Daoy (cell line): Measurements from ENCODE around the gene NAT9. TPM values are rescaled to one million over a fixed set of nuclear protein-coding genes. Genes with fewer than 3 reads are reported as not detected.

ENCODE experiments used
- DNase-seq: peaks from one replicate; pipeline ENCODE4 v3.0.0-alpha.2; 2015; ENCODE audit warnings: low read depth
- total RNA-seq: library from RNA; depleted of rRNA; stranded (reverse); fragments of >200 nt; shearing (Covaris generic); gene quantifications from 2 replicates; pipeline ENCODE4 v1.2.3, GENCODE V29; 2014; rRNA removed

Gene NAT9
- 30.0 and 31.1 TPM in 2 replicates for total RNA-seq

DNA sequence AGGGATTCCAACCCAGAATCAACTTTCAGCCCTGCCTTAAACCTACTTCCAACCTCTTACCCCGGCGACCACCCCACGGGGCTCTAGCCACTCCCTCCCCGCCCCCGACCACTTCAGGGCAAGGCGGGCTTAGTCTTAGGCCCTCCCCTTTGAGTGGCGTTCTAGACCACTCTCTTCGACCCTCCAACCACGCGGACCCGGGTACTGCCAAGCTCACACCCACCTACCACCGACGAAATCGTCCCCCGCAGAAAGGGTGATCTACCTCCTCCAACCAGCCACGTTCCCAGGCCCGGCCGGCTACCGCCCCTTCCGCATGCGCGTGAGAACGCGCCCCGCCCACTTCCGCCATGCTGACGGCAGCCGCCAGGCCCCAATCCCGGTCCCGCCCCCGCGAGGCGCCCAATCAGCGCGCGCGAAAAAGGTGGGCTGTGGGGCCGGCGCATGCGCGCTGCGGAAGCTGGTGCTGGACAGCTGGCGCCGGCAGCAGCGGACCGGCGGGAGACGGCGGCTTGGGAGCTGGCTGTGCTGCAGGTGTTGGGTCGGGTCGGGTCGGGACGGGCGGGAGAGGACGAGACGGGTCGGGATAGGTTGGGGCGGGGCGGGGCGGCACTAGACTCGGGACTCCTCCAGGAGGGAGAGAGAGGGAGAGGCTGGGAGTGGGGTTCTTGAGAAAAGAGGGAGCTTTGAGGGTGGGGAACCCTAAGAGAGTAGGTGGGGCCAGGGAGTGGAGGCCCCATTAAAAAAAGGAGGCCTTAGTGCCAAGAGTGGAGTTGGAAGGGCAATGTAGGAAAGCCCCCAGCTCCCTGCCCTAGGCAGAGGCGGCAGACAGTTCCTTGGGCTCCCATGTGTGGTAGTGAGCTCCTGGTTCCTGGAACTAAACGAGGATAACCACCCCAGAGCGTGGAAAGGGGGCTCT, at the start of gene NAT9:
Gene NAT9, minus strand, starts transcription at position 302 of the 919 bp plus-strand sequence. CDS start 647 bp downstream, outside the sequence.
- DNase-seq: peak; percentile 99

GRCh38 chr17:74824961-74825627, 48.9 kb upstream of the NAT9 start:
- DNase-seq: no peak

DNA sequence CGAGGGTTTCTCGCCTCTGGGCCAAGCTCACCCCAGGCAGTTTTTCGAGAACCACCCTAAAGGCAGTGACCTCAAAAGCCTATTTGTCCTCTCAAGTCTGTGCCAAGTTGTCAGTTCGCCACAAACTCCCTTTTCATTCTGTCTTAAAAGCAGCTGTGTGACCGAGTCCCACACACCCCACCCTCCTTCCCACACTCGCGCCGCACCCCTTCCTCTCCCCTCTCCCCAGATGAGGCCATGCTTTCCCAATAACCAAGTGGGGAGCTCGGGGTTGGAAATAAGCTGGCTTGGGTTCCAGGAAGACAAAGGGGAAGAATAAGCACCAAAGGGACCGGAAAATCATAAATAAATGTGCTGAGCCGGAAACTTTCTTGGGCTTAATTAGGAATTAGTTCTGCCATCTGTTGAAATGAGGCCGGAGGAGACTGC, 46.8 kb upstream of the NAT9 start:
- no peak for DNase-seq

DNA sequence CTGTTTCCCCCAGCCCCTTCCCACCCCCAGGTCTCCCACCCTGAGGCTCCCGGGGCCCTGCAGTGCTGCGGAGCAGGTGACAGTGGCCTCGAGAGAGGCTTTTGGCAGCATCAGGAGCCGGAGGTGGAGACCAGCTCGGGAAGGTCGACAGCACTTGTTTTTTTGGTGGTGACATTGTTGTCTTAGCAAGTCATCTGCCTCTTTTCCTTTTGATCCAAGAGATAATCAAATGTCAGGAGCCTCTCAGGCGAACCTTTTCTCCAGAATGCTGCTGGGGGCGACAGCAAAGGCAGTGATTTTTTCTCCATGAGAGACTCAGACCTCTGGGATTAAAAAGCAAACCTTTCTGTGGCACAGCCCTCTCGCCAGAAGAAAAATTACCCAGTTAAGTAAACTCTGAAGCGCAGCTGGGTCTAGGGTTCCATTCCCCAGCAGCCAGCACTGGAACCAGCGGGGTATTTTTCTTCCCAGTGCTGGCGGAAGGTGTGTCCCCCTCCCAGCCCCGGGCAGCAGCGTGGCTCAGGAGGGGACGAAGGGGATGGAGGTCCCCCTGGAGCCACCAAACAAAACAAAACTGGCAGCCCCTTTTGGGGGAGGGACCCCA, 46.3 kb upstream of the NAT9 start:
- no peak for DNase-seq

DNA sequence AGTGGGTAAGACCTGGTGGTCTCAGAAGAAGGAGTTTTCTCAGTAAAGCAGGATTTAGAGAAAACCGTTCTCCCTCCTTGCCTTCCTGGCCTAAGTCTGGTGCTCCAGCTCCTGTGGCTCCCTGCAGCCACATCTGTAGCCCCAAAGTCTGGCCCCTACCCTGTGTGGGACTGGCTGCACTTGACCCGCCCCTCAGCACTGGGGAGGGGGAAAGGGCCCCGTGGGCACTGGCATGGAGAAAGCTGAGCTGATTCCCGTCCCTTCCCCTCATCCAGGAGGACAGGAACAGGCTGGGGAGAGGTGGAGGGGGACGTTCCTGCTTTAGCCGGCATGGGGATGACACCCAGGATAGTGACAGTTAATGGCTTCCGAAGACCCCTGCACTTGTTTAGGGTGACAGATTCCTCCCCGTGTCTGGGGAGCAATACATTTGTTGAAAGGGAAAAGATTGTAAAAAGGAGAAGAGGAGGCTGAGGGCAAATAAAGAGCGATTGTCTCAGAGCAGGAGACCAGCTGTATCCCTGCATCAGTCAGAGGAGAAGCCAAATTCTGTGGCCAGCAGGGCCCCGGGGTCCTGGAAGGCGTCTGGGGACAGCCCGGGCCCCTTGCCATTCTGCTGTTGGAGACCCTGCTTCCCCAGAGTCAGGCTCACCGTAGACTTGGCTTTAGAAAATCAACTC, 45.6 kb upstream of the NAT9 start:
- DNase-seq: no peak

DNA sequence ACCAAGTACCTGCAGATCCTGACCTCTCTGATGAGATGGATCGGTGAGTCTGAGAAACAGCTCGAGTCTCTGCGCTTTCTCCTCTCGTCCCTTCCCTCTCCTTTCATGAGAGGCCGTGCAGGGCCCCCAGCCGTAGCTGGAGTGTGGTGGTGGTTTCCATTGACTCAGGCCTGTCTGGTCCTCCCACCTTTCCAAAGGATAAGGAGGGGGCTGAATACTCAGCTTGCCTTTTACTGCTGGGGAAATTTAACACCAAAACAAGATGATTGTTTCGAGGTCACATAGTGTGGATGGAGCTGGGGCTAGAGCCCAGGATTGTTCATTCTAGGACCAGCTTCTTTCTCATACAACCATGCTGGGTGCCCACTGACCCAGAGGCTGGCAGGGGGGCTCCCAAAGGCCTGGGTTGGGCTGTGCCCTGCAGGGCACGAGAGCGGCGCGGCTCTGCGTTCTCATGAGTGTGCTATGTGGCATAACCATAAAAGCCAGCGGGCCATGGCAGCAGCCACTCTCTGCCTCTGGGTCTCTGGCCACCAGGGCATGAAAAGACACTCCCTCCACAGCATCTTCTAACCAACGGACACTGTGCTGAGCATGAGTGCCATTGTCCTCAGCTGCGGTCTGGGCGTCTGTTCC, 43.8 kb upstream of the NAT9 start:
- no peak for DNase-seq

GRCh38 chr17:74818291-74818938, 42.3 kb upstream of the NAT9 start:
- DNase-seq: no peak

- DNase-seq: no peak
Measured at GRCh38 chr17:74816905-74817620, 40.9 kb upstream of the NAT9 start.

DNA sequence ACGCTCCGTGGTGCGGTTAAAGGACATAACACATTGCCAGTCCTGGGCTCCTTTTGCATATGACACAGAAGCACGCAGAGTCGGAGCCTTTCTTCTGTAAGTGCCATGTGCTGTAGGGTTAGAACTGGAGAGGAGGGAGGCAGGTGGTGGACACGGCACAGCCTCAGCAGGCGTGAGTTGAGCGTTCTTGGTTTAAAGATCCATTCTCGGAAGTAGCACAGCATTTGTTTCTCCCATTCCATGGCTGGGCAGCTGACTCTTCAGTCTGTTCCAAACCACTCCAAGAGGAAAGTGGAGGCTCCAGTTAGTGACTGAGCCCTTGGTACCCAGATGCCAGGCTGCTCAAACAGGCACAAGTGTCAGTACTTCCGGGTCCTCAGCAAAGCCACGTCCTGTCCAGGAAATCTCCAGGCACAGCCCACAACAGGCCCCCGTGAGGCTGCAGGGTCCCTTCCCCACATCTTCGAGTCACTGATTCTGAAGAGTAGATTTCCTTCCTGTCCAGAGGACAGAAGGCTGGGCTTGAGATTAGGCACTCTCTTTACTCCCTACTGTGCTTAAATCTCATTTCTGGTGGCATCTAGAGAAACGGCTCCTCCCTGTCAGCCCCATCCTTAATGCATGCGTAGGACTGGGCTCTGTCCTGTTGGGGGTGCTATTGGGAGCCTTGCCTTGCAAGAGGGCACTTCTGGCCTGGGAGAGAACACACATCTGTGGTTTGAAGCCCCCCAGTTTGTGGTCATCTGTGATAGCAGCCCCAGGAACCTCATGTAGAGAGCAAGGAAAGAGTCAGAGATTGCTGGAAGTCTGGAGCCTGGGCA, 39.6 kb upstream of the NAT9 start:
- no peak for DNase-seq

- no peak for DNase-seq
Measured at GRCh38 chr17:74815067-74815466, 38.9 kb upstream of the NAT9 start.

DNA sequence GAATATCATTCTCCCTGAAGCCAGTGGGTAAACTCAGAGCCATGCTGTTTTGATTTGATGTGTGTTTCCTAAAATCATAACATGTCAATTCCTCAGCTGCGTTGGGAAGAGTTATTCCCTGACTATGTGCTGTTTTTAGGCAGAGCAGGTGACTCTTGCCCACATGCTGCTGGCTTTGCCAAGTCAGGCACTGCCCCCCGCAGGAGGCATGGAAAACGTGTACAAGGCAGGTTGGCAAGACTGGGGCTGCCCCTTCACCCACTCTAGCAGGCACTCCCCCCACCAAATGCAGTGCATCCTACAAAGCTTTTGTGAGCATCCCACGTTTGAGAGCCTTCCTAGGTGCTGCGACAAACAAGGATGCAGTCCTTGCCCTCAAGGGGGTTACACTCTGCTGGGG, 38.3 kb upstream of the NAT9 start:
- no peak for DNase-seq

GRCh38 chr17:74812109-74813009, 36.2 kb upstream of the NAT9 start:
- no peak for DNase-seq

- DNase-seq: no peak
Measured at GRCh38 chr17:74810699-74811485, 34.7 kb upstream of the NAT9 start.

- DNase-seq: no peak
Measured at GRCh38 chr17:74808714-74809430, 32.7 kb upstream of the NAT9 start.

- no peak for DNase-seq
Measured at GRCh38 chr17:74807925-74808324, 31.8 kb upstream of the NAT9 start.

DNA sequence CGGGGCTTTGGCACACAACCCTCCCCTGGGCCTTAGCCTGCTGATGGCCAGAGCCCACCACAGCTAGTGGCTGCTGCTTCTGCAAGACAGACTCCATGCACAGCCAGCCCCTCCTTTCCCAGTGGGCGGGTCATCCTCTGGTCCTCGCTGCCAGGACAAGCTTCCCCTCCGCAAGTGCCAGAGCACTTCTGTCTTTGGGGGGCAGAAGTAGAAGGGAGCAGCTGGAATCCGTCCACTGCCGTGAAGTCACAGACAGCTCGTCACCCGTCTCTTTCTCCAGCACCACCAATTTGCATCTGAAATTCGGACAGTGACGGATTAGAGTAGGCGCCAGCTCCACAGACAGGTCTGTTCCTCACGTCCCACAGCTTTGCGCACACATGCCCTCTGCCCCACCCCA, 31.3 kb upstream of the NAT9 start:
- DNase-seq: no peak

DNA sequence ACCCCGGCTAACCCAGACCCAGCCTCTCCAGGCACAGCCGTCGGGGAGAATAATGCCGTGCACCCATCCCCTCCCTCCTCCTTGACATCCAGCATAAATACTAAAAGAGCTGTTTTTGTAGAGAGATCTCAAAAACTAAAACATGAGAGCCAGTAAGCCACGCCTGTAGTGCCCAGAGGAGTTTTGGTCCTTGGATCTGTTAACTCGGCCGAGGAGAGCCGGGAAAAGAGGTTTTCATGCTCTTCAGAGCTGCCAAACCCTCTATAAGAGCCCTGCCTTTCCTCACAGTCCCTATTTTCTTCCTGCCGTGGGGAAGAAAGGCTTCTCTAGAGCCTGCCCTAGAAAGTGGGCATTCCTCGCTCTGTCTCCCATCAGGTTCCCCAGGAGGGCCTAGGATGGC, 30.2 kb upstream of the NAT9 start:
- DNase-seq: no peak
